HG02938 (cell line): Measurements from ENCODE around the gene GALNT4.

Experiments
- ATAC-seq: cut with Tn5 transposase; IDR thresholded peaks from one replicate; pipeline ENCODE4 v1.9.1; 2021; ENCODE audit warnings: mild to moderate bottlenecking, moderate library complexity; ENCODE audit not compliant: unreplicated experiment

Gene GALNT4

GRCh38 chr12:89524541-89525304, at the start of gene GALNT4:
TSS of gene GALNT4 (minus strand) at chr12:89524796. CDS start at chr12:89524549, 247 bp downstream.
- peak; percentile 60 for ATAC-seq

DNA sequence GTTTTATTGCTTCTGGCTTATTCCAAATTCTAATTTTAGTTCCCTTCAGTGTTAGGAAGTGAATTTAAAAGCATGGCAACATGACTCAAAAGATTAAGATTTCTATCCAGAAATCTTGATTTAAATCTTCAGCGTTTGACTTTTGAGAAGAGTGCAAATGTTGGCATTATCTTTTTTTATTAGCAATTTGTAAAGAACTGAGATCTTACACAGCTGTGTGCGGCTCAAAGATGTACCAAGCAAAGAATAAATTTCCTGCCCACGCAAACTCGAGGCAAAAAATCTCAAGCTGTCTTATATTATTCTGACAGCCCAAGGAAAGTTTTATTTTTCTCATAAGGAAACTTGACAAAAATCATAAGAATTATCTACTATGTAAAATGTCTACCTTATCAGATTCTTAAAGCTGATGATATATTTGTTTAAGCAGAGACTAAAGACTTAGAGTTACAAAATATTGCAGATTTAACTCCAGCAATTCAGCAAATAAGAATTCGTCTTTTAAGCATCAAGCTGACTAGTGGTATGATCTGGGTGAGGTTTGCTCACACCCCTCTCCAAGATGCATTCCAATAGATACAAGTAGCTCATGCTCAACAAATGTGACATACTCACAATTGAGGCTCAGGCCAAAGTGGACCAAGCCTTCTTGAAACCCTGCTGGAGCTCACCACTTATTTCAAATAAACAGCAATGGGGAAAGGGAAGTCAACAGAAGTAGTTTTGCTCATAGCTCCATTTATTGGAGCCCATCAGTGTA, 48.6 kb upstream of the GALNT4 start:
- ATAC-seq = no peak

DNA sequence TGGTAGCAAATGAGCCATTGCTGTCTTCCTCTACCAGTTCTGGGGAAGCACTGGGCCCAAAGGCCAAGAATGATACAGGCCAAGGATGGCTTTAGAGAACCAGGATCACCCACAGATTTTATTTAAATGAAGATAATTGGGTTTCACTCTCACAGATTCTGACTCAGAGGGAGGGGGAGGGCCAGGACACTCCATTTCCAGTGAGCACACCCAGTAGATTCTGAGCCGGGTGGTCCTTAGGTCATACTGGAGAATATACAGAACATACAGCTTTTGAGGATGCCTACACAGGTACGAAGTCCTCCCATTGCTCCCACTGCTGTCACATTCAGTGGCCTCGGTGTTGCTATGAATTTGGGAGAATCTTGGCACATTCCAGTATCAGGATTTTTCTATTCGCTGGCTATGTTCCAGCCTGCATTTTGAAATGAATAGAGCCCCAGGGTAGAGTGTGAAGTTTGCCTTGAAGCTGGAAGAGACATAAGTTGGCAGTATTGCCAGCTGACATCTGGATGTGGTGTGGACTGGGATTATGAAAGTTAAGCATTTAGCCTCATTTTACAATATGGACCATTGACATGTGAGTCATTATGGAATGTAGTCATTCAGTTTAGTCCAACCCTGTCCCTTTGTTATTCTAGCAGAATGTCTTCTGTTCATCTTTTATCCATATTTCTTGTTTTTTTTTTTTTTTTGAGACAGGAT, 47.0 kb upstream of the GALNT4 start:
- no peak for ATAC-seq

DNA sequence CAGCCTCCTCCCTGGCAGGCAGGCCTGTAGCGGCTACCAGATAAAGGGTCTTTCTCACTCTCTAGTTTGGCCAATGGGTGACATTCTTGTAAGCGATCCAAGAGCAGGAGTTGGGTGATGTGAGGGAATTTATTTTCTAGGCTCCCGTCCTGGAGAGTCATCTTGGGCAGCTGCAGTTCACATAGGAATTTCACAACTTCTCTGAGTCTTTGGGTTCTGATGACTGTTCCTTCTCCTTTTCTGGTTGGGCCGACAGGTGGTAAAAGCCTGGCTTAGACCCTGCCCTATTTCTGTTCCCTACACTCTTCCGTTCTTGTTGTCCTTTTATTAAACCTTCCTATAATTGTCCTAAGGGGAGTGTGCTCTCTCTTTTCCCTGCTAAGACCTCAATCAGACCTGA, 43.9 kb upstream of the GALNT4 start:
- ATAC-seq = no peak

- no peak for ATAC-seq
Measured at GRCh38 chr12:89567691-89568239, 43.2 kb upstream of the GALNT4 start.

DNA sequence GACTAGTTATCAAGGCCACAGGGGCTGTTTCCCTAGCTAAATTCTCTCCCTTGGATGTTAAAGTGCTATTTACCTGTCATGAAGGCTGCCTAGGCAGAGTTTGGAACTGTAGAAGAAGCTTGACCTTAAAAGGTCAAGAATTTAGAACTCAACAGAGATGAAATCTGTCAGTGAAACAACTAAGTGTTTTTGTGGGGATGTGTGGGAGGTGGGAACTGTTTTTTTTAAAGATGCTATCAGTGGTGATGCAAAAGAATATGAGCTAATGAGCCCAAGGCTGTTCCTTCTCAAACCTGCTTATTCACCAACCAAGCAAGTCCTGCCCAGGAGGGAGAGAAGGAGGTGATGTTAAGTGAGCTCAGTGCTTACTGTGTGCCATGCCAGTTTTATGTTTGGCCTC, 42.0 kb upstream of the GALNT4 start:
- ATAC-seq = no peak

DNA sequence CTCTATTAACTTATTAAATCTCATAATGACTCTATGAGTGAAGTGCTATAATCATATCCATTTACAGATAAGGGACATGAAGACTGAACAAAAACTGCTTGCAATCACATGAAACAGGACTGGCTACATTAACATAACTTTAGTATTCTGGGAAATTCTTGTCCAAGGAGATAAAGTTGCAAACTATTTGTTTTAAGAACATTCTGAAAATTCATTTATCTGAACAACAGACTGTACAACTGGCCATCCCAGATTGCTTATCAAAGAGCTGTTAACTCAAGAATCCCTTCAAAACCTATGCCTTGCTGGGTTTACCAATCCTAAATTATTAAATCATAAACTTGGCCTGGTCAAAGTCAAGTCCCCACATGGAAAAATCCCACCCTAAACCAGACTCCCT, 40.4 kb upstream of the GALNT4 start:
- ATAC-seq = no peak

DNA sequence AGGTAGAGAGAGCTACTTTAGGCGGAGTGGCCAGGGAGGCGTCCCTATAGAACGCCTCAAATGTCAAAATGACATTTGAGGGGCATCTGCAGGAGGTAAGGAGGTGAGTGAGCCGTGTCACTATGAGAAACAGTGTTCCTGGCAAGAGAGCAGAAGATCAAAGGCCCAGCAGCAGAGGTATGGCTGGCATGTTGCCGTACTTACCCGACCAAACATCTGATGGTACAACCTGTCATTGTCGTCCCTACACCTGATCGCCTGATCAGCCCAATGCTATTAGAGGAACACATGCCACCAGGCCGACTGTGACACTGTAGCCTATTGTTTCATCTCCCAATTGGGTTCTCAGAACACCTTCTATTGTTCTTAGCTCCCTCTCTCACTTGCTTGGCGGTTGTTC, 35.2 kb upstream of the GALNT4 start:
- no peak for ATAC-seq

GRCh38 chr12:89556976-89557375, 32.4 kb upstream of the GALNT4 start:
- no peak for ATAC-seq

- no peak for ATAC-seq
Measured at GRCh38 chr12:89552376-89552775, 27.8 kb upstream of the GALNT4 start.

- no peak for ATAC-seq
Measured at GRCh38 chr12:89551747-89552146, 27.2 kb upstream of the GALNT4 start.

- ATAC-seq = no peak
Measured at GRCh38 chr12:89547101-89547500, 22.5 kb upstream of the GALNT4 start.

GRCh38 chr12:89546151-89546550, 21.6 kb upstream of the GALNT4 start:
- no peak for ATAC-seq

DNA sequence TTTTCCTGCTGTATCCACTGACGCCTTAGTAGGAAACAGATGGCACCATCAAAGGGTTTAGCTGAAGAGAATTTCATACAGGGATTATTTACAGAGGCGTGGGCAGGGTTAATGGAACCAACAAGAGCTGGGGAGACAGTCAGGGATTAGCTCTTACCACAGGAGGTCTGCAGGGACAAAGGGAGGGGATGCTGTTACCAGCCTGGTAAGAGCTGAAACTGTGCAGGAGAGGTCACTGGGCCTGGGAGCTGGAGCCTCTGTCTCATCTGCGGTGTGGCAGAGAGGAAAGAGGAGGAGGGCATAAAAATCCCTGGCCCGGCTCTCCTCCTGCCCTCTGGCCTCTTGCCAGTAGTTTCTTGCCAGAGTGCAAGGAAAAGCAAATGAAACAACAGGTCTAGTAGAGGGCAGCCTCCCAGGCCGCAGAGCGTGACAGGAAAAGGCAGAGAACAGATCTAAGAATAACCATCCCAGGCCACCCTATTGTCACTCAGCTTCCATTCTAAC, 20.1 kb upstream of the GALNT4 start:
- ATAC-seq = no peak

DNA sequence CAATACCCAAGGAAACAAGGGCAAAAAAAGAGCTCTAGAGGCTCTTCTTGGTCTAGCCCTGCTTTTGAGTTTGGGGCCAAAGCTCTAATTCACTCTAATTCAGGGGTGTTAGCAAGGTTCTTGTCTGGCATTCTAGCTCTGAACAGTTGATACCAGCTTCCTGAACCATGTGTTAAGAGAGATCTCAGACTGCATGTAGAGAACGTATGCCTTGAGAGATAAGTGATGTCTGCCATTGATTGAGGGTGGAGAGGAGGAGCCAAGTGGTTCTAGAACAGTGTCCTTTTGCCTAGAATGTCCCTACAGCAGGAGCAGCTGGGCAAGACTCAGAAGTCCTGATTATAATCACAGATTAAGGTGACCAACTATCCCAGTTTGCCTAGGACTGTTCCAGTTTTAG, 19.4 kb upstream of the GALNT4 start:
- no peak for ATAC-seq

GRCh38 chr12:89542912-89543592, 18.5 kb upstream of the GALNT4 start:
- ATAC-seq = peak; percentile 70

- ATAC-seq = no peak
Measured at GRCh38 chr12:89542236-89542635, 17.6 kb upstream of the GALNT4 start.

DNA sequence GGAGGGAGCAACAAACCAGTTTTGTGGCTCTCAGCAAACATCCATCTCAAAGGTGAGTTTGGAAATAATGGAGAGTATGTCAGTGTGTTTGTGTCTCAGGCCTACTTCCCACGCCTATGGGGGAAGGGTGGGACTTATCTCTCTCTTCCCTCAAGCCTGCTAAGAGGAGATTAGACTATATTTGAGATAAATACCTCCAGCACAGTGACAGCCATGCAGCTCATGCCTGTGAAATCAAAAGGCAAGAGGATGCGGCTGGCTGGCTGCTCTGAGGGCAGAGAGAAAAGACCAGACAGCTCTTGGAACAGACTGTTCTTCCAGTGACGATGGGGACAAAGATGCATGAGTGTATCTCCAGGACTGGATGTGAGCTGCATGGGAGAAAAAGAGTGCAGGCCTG, 16.0 kb upstream of the GALNT4 start:
- no peak for ATAC-seq

- ATAC-seq = no peak
Measured at GRCh38 chr12:89539426-89540223, 15.0 kb upstream of the GALNT4 start.

DNA sequence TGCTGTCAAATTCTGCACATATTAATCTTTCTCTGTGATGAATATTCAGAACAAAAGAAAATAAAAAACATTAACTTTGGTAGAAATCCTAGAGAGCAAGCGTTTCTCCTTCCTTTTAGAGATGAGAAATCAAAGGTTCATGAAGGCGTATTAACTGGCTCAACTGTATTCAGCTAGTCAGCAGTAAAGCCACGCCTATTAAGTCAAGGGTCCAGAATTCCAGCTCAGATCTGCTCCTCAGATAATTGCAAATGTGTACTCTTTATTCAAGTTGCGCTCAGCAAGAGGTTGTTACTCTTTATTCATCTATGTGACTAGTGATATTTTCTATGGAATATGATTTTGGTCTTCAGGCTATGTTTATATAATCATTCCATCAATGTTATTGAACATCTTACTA, 14.3 kb upstream of the GALNT4 start:
- ATAC-seq = no peak
